HG03175 (cell line): ENCODE measurements around the gene CD81.
"Not testable (repeated sequence)": the region's sequence is repeated elsewhere in the genome, so short reads cannot be mapped to it uniquely, and the experiment has no call there.

Source experiments
- ATAC-seq: cut with Tn5 transposase; IDR thresholded peaks from one replicate; pipeline ENCODE4 v1.9.1; 2021; ENCODE audit warnings: mild to moderate bottlenecking, moderate library complexity; ENCODE audit not compliant: unreplicated experiment

Gene CD81

GRCh38 chr11:2376751-2377451 lies at the start of gene CD81:
TSS of gene CD81 (plus strand) at chr11:2377310. CDS start at chr11:2377550, 240 bp downstream.
- ATAC-seq = peak; percentile 42

- ATAC-seq = no peak
Observed at GRCh38 chr11:2328021-2328420, 49.1 kb upstream of the CD81 start.

GRCh38 chr11:2328656-2329354 lies 48.3 kb upstream of the CD81 start:
- ATAC-seq = no peak

- ATAC-seq = no peak
Observed at GRCh38 chr11:2329551-2329950, 47.6 kb upstream of the CD81 start.

- ATAC-seq = no peak
Observed at GRCh38 chr11:2330696-2331095, 46.4 kb upstream of the CD81 start.

GRCh38 chr11:2331404-2331803 lies 45.7 kb upstream of the CD81 start:
- ATAC-seq = no peak

GRCh38 chr11:2332569-2332968 lies 44.5 kb upstream of the CD81 start:
- not testable (repeated sequence) for ATAC-seq

GRCh38 chr11:2333486-2334205 lies 43.5 kb upstream of the CD81 start:
- ATAC-seq = not testable (repeated sequence)

- not testable (repeated sequence) for ATAC-seq
Observed at GRCh38 chr11:2335286-2335685, 41.8 kb upstream of the CD81 start.

GRCh38 chr11:2338760-2339159 lies 38.4 kb upstream of the CD81 start:
- not testable (repeated sequence) for ATAC-seq

- no peak for ATAC-seq
Observed at GRCh38 chr11:2342557-2342956, 34.6 kb upstream of the CD81 start.

GRCh38 chr11:2342981-2343380 lies 34.1 kb upstream of the CD81 start:
- no peak for ATAC-seq

GRCh38 chr11:2343502-2343901 lies 33.6 kb upstream of the CD81 start:
- no peak for ATAC-seq

- ATAC-seq = no peak
Observed at GRCh38 chr11:2345050-2345449, 32.1 kb upstream of the CD81 start.

- no peak for ATAC-seq
Observed at GRCh38 chr11:2346014-2346413, 31.1 kb upstream of the CD81 start.

GRCh38 chr11:2346586-2347307 lies 30.4 kb upstream of the CD81 start:
- no peak for ATAC-seq

- no peak for ATAC-seq
Observed at GRCh38 chr11:2347308-2347830, 29.7 kb upstream of the CD81 start.

GRCh38 chr11:2348986-2349385 lies 28.1 kb upstream of the CD81 start:
- no peak for ATAC-seq

GRCh38 chr11:2351701-2352100 lies 25.4 kb upstream of the CD81 start:
- ATAC-seq = no peak

- no peak for ATAC-seq
Observed at GRCh38 chr11:2352420-2352819, 24.7 kb upstream of the CD81 start.
